K562 (cell line): ENCODE data around the gene NFS1. TPM values are rescaled to one million over a fixed set of nuclear protein-coding genes. Genes with fewer than 3 reads are reported as not detected.

Source experiments
- ARNT ChIP-seq, 2 experiments: fragments of 450-650 bp; IDR thresholded peaks; 2 replicates each; pipeline ENCODE4 v1.6.1; 2016; ENCODE audit warnings: mild to moderate bottlenecking in 1 of 2
- EGR1 ChIP-seq: fragments of 450-650 bp; conservative IDR thresholded peaks from 2 replicates; pipeline ENCODE4 v1.6.1; 2017; ENCODE audit warnings: mild to moderate bottlenecking
- MAFF ChIP-seq: IDR thresholded peaks from 2 replicates; pipeline ENCODE4 v1.6.1; 2012; ENCODE audit warnings: low read length, improper control_type of control experiment
- ZNF146 ChIP-seq: IDR thresholded peaks from one replicate; pipeline ENCODE4 v1.6.1; 2018; ENCODE audit warnings: missing compliant biosample characterization; ENCODE audit not compliant: unreplicated experiment
- polyA plus RNA-seq, 8 experiments: library from polyadenylated mRNA; depleted of rRNA in 4 of 8; stranded (reverse) in 5 of 8; unstranded in 3 of 8; fragments of >200 nt; fragmentation: Nextera tagmentation in 2 of 8; fragmentation: Illumina TruSeq in 1 of 8; extraction: Ambion mirVana in 2 of 8; extraction: Trizol in 1 of 8; gene quantifications; 2 replicates each; pipeline versions ENCODE4 v1.2.1 to v1.2.3, GENCODE V29; 2011 to 2014; ENCODE audit warnings: inconsistent platforms in 1 of 8, missing spikeins in 1 of 8
- total RNA-seq, 7 experiments: library from RNA; depleted of rRNA in 6 of 7; stranded (reverse); fragments of >200 nt in 6 of 7; fragmentation: Illumina TruSeq in 2 of 7; extraction: Trizol in 2 of 7; gene quantifications; 2 replicates each; pipeline versions ENCODE4 v1.2.1 to v1.2.3, GENCODE V29; 2011 to 2021; ENCODE audit warnings: low replicate concordance in 1 of 7
- TF ChIP-seq, protein P1 (sequence below): fragments of 450-650 bp; IDR thresholded peaks from 2 replicates; pipeline ENCODE4 v1.6.1; 2016; ENCODE audit warnings: mild to moderate bottlenecking, moderate library complexity
- TF ChIP-seq, protein P2 (sequence below), 2 experiments: IDR thresholded peaks; 2 replicates each; pipeline ENCODE4 v1.6.1; 2011; ENCODE audit warnings: borderline replicate concordance in 1 of 2, control low read depth in 1 of 2, low read depth in 1 of 2, low read length in 1 of 2, mild to moderate bottlenecking in 1 of 2, mixed read lengths in 1 of 2, moderate library complexity in 1 of 2; ENCODE audit not compliant: insufficient read depth in 1 of 2, insufficient read length in 1 of 2, poor library complexity in 1 of 2, severe bottlenecking in 1 of 2; ENCODE audit errors: extremely low read depth in 1 of 2

The NFS1 gene
- total and polyA plus RNA-seq, 9 of the 15 experiments (the other 6 are each of a cell fraction or from before 2014, with no cell fraction given) = 11.5 to 84.8 (median 47.1) TPM

DNA sequence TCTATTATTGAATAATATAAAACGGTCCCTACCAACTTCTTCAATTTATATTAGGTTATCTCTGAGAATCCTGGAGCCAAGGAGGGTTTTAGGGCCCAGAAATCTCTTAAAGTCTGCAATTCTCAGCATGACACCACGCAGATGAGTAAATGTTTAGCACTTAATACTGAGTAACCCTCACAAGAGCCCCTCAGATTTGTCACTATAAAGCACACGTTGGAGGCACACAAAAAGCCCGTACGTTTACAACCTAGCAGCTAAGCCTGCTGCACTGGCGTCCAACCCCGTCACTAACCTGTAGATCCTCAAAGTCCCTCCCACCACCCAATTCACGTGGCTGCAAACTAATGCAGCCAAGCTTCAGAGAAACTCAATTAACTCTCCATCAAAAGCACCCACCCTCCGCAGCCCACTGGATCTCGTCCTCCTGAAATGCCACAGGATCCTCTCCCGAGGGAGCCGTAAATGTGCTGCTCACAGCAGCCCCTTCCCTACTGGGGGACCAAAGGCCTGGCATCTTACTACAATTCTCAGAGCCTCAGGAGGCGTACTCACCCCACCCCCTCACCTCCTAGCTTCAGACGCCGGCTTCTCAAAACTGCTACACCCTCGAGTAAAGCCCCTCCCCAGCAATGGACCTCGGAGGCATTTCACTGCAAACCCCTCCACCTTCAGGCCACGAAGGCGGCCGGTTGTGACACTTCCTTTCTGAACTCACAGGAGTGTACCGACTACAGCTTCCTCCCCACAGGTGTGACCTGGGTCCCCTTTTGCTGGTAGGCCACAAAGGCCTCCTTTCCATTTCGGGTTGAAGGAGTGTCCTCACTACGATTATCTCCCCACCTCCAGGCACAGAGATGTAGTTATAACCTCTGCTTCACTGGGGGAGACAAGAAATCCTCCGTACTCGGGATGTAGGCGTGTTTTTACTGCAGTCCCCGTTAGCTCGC, 35.4 kb downstream of the NFS1 start (continued):
- TF ChIP-seq, protein P1, sequence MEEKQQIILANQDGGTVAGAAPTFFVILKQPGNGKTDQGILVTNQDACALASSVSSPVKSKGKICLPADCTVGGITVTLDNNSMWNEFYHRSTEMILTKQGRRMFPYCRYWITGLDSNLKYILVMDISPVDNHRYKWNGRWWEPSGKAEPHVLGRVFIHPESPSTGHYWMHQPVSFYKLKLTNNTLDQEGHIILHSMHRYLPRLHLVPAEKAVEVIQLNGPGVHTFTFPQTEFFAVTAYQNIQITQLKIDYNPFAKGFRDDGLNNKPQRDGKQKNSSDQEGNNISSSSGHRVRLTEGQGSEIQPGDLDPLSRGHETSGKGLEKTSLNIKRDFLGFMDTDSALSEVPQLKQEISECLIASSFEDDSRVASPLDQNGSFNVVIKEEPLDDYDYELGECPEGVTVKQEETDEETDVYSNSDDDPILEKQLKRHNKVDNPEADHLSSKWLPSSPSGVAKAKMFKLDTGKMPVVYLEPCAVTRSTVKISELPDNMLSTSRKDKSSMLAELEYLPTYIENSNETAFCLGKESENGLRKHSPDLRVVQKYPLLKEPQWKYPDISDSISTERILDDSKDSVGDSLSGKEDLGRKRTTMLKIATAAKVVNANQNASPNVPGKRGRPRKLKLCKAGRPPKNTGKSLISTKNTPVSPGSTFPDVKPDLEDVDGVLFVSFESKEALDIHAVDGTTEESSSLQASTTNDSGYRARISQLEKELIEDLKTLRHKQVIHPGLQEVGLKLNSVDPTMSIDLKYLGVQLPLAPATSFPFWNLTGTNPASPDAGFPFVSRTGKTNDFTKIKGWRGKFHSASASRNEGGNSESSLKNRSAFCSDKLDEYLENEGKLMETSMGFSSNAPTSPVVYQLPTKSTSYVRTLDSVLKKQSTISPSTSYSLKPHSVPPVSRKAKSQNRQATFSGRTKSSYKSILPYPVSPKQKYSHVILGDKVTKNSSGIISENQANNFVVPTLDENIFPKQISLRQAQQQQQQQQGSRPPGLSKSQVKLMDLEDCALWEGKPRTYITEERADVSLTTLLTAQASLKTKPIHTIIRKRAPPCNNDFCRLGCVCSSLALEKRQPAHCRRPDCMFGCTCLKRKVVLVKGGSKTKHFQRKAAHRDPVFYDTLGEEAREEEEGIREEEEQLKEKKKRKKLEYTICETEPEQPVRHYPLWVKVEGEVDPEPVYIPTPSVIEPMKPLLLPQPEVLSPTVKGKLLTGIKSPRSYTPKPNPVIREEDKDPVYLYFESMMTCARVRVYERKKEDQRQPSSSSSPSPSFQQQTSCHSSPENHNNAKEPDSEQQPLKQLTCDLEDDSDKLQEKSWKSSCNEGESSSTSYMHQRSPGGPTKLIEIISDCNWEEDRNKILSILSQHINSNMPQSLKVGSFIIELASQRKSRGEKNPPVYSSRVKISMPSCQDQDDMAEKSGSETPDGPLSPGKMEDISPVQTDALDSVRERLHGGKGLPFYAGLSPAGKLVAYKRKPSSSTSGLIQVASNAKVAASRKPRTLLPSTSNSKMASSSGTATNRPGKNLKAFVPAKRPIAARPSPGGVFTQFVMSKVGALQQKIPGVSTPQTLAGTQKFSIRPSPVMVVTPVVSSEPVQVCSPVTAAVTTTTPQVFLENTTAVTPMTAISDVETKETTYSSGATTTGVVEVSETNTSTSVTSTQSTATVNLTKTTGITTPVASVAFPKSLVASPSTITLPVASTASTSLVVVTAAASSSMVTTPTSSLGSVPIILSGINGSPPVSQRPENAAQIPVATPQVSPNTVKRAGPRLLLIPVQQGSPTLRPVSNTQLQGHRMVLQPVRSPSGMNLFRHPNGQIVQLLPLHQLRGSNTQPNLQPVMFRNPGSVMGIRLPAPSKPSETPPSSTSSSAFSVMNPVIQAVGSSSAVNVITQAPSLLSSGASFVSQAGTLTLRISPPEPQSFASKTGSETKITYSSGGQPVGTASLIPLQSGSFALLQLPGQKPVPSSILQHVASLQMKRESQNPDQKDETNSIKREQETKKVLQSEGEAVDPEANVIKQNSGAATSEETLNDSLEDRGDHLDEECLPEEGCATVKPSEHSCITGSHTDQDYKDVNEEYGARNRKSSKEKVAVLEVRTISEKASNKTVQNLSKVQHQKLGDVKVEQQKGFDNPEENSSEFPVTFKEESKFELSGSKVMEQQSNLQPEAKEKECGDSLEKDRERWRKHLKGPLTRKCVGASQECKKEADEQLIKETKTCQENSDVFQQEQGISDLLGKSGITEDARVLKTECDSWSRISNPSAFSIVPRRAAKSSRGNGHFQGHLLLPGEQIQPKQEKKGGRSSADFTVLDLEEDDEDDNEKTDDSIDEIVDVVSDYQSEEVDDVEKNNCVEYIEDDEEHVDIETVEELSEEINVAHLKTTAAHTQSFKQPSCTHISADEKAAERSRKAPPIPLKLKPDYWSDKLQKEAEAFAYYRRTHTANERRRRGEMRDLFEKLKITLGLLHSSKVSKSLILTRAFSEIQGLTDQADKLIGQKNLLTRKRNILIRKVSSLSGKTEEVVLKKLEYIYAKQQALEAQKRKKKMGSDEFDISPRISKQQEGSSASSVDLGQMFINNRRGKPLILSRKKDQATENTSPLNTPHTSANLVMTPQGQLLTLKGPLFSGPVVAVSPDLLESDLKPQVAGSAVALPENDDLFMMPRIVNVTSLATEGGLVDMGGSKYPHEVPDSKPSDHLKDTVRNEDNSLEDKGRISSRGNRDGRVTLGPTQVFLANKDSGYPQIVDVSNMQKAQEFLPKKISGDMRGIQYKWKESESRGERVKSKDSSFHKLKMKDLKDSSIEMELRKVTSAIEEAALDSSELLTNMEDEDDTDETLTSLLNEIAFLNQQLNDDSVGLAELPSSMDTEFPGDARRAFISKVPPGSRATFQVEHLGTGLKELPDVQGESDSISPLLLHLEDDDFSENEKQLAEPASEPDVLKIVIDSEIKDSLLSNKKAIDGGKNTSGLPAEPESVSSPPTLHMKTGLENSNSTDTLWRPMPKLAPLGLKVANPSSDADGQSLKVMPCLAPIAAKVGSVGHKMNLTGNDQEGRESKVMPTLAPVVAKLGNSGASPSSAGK = 0 out of 2 replicates have a peak, but pooled peaks have one; percentile 12
- no peak for TF ChIP-seq MAFF
- TF ChIP-seq EGR1 = peak; percentile 75
- TF ChIP-seq, protein P2, sequence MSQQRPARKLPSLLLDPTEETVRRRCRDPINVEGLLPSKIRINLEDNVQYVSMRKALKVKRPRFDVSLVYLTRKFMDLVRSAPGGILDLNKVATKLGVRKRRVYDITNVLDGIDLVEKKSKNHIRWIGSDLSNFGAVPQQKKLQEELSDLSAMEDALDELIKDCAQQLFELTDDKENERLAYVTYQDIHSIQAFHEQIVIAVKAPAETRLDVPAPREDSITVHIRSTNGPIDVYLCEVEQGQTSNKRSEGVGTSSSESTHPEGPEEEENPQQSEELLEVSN (IDR thresholded peaks at IDR 0.05; ENCODE audit: borderline replicate concordance in 1 of 2, extremely low read depth in 1 of 2, insufficient read depth in 1 of 2, insufficient read length in 1 of 2, low read depth in 1 of 2, low read length in 1 of 2, poor library complexity in 1 of 2, severe bottlenecking in 1 of 2) = peak in 1 of 2 experiments; percentile 40
- TF ChIP-seq ARNT (IDR thresholded peaks at IDR 0.05) = peak in 1 of 2 experiments; percentile 38; a peak in 1 of 4 replicates
- no peak for TF ChIP-seq ZNF146 (CRISPR knock-in tag)
